Measurements from ENCODE around the gene SLC43A2. TPM values are rescaled to one million over a fixed set of nuclear protein-coding genes. Genes with fewer than 3 reads are reported as not detected.

The SLC43A2 gene
- total and polyA plus RNA-seq, 2 of the 13 experiments (the other 11 are each of a cell fraction or from before 2014, with no cell fraction given) = 7.3 to 20.0 TPM

DNA sequence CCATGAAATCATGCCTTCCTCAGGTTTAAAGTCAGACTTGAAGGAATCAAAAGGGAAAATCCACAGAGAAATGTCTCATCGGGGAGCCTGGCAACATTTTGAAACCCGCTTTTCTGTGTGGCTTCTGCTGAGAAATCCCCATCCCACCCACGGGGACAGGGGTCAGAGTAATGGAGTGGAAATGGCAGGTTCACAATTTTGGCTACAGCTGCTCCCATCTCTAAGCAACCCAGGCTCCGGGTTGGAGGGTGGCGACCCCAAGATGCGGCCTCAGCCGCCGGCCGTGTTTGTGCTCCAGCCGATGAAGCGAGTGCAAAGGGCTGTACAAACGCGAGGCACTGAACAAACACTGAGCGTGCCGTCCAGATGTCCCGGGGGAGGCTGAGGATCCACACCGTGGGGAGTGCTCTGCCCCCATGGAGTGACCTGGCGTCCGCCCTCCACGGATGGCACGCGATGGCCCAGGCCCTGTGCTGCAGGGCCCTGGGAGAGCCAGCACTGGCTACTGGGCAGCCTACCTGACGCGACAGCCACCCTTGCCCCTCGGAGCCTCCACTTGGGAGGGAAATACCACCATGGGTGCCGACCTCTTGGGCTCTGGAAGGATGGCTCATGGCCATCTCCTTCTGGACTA lies 22.2 kb downstream of the SLC43A2 start (continued):
- TF ChIP-seq NFKBIZ (CRISPR knock-in tag; IDR thresholded peaks at IDR 0.05) (no peak), SPEN (CRISPR knock-in tag; IDR thresholded peaks at IDR 0.05; ENCODE audit: low read depth) (peak; percentile 51), HOXD1 (CRISPR knock-in tag; IDR thresholded peaks at IDR 0.05) (no peak), ZNF737 (CRISPR knock-in tag; IDR thresholded peaks at IDR 0.05; ENCODE audit: borderline replicate concordance) (no peak), PHF20 (CRISPR knock-in tag; IDR thresholded peaks at IDR 0.05) (no peak), RBM22 (optimal IDR thresholded peaks at IDR 0.05; ENCODE audit: low read length) (no peak), SRSF9 (IDR thresholded peaks at IDR 0.05; ENCODE audit: borderline replicate concordance, insufficient read depth, low read depth, low read length, poor library complexity, severe bottlenecking) (no peak), RBM39 (IDR thresholded peaks at IDR 0.05; ENCODE audit: low read depth, low read length, poor library complexity, severe bottlenecking) (no peak), ZFP62 (CRISPR knock-in tag; IDR thresholded peaks at IDR 0.05) (no peak), TCF12 (IDR thresholded peaks at IDR 0.05) (no peak), TCF12 (CRISPR knock-in tag; IDR thresholded peaks at IDR 0.05) (no peak)
- TF ChIP-seq, protein P1, sequence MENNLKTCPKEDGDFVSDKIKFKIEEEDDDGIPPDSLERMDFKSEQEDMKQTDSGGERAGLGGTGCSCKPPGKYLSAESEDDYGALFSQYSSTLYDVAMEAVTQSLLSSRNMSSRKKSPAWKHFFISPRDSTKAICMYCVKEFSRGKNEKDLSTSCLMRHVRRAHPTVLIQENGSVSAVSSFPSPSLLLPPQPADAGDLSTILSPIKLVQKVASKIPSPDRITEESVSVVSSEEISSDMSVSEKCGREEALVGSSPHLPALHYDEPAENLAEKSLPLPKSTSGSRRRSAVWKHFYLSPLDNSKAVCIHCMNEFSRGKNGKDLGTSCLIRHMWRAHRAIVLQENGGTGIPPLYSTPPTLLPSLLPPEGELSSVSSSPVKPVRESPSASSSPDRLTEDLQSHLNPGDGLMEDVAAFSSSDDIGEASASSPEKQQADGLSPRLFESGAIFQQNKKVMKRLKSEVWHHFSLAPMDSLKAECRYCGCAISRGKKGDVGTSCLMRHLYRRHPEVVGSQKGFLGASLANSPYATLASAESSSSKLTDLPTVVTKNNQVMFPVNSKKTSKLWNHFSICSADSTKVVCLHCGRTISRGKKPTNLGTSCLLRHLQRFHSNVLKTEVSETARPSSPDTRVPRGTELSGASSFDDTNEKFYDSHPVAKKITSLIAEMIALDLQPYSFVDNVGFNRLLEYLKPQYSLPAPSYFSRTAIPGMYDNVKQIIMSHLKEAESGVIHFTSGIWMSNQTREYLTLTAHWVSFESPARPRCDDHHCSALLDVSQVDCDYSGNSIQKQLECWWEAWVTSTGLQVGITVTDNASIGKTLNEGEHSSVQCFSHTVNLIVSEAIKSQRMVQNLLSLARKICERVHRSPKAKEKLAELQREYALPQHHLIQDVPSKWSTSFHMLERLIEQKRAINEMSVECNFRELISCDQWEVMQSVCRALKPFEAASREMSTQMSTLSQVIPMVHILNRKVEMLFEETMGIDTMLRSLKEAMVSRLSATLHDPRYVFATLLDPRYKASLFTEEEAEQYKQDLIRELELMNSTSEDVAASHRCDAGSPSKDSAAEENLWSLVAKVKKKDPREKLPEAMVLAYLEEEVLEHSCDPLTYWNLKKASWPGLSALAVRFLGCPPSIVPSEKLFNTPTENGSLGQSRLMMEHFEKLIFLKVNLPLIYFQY (CRISPR knock-in tag; IDR thresholded peaks at IDR 0.05; ENCODE audit: borderline replicate concordance) = no peak
- TF ChIP-seq, protein P2, sequence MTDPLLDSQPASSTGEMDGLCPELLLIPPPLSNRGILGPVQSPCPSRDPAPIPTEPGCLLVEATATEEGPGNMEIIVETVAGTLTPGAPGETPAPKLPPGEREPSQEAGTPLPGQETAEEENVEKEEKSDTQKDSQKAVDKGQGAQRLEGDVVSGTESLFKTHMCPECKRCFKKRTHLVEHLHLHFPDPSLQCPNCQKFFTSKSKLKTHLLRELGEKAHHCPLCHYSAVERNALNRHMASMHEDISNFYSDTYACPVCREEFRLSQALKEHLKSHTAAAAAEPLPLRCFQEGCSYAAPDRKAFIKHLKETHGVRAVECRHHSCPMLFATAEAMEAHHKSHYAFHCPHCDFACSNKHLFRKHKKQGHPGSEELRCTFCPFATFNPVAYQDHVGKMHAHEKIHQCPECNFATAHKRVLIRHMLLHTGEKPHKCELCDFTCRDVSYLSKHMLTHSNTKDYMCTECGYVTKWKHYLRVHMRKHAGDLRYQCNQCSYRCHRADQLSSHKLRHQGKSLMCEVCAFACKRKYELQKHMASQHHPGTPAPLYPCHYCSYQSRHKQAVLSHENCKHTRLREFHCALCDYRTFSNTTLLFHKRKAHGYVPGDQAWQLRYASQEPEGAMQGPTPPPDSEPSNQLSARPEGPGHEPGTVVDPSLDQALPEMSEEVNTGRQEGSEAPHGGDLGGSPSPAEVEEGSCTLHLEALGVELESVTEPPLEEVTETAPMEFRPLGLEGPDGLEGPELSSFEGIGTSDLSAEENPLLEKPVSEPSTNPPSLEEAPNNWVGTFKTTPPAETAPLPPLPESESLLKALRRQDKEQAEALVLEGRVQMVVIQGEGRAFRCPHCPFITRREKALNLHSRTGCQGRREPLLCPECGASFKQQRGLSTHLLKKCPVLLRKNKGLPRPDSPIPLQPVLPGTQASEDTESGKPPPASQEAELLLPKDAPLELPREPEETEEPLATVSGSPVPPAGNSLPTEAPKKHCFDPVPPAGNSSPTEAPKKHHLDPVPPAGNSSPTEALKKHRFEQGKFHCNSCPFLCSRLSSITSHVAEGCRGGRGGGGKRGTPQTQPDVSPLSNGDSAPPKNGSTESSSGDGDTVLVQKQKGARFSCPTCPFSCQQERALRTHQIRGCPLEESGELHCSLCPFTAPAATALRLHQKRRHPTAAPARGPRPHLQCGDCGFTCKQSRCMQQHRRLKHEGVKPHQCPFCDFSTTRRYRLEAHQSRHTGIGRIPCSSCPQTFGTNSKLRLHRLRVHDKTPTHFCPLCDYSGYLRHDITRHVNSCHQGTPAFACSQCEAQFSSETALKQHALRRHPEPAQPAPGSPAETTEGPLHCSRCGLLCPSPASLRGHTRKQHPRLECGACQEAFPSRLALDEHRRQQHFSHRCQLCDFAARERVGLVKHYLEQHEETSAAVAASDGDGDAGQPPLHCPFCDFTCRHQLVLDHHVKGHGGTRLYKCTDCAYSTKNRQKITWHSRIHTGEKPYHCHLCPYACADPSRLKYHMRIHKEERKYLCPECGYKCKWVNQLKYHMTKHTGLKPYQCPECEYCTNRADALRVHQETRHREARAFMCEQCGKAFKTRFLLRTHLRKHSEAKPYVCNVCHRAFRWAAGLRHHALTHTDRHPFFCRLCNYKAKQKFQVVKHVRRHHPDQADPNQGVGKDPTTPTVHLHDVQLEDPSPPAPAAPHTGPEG (CRISPR knock-in tag; IDR thresholded peaks at IDR 0.05) = no peak
- TF ChIP-seq, protein P3, sequence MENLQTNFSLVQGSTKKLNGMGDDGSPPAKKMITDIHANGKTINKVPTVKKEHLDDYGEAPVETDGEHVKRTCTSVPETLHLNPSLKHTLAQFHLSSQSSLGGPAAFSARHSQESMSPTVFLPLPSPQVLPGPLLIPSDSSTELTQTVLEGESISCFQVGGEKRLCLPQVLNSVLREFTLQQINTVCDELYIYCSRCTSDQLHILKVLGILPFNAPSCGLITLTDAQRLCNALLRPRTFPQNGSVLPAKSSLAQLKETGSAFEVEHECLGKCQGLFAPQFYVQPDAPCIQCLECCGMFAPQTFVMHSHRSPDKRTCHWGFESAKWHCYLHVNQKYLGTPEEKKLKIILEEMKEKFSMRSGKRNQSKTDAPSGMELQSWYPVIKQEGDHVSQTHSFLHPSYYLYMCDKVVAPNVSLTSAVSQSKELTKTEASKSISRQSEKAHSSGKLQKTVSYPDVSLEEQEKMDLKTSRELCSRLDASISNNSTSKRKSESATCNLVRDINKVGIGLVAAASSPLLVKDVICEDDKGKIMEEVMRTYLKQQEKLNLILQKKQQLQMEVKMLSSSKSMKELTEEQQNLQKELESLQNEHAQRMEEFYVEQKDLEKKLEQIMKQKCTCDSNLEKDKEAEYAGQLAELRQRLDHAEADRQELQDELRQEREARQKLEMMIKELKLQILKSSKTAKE (CRISPR knock-in tag; IDR thresholded peaks at IDR 0.05; ENCODE audit: borderline replicate concordance) = 0 out of 2 replicates have a peak, but pooled peaks have one; percentile 12
- TF ChIP-seq, protein P4, sequence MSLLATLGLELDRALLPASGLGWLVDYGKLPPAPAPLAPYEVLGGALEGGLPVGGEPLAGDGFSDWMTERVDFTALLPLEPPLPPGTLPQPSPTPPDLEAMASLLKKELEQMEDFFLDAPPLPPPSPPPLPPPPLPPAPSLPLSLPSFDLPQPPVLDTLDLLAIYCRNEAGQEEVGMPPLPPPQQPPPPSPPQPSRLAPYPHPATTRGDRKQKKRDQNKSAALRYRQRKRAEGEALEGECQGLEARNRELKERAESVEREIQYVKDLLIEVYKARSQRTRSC (CRISPR knock-in tag; IDR thresholded peaks at IDR 0.05; ENCODE audit: low read depth) = no peak

Measured in HepG2 (cell line).